Subcutaneous adipose tissue (tissue), 4 donors: ENCODE measurements around the gene FERD3L. TPM values are rescaled to one million over a fixed set of nuclear protein-coding genes. Genes with fewer than 3 reads are reported as not detected.

Experiments
- total RNA-seq, 4 donors: library from RNA; depleted of rRNA; stranded (reverse); fragments of >200 nt; gene quantifications; one replicate each; pipeline ENCODE4 v1.1.0, GENCODE V29; 2016
- TF ChIP-seq, protein P1 (sequence below): fragments of 450-650 bp; IDR thresholded peaks from one replicate; pipeline ENCODE4 v1.5.1; 2016; ENCODE audit warnings: low read depth, mild to moderate bottlenecking, control low read depth, antibody characterized with exemption, moderate library complexity

FERD3L gene
- total RNA-seq, 4 donors from 2014 or later, result not detected

DNA sequence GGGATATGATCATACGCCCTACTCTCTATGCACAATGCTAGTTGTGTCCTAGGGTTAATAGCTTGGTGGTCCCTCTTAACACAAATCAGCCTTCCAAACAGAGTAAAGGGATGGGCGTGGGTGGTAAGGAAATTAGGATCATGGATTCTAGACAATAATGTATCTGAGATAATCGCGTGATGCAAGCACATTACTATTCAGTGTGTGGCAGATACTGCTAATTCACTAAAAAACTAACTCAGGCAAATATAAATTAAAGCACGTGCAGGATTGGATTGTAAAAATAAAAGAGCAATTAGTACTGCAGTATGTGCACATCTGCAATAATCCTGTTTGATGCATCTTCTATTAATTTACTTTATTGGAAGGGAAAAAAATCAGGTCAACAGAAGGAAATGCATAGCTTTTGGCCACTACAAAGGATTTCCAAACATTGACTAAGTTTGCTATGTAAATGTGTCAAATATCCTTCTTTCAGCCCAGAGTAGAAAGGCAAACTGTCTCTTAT lies 49.8 kb downstream of the FERD3L start:
- TF ChIP-seq, protein P1, sequence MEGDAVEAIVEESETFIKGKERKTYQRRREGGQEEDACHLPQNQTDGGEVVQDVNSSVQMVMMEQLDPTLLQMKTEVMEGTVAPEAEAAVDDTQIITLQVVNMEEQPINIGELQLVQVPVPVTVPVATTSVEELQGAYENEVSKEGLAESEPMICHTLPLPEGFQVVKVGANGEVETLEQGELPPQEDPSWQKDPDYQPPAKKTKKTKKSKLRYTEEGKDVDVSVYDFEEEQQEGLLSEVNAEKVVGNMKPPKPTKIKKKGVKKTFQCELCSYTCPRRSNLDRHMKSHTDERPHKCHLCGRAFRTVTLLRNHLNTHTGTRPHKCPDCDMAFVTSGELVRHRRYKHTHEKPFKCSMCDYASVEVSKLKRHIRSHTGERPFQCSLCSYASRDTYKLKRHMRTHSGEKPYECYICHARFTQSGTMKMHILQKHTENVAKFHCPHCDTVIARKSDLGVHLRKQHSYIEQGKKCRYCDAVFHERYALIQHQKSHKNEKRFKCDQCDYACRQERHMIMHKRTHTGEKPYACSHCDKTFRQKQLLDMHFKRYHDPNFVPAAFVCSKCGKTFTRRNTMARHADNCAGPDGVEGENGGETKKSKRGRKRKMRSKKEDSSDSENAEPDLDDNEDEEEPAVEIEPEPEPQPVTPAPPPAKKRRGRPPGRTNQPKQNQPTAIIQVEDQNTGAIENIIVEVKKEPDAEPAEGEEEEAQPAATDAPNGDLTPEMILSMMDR, result no peak

Other genes starting within 250 kb of the FERD3L start
- 100 to 1,000 TPM in 1 of 4 donors, 10 to 100 TPM in 3; 49.7 to 112 (median 65.1) TPM for gene TWIST1, start 27.8 kb downstream of the FERD3L start, total RNA-seq